Fibroblast of lung (primary cell): ENCODE data around the gene TFG. TPM values are rescaled to one million over a fixed set of nuclear protein-coding genes. Genes with fewer than 3 reads are reported as not detected.

Experiments
- DNase-seq, 2 donors: peaks; one replicate each; pipeline versions ENCODE4 v3.0.0 to v3.0.0-alpha.2; 2010; ENCODE audit warnings: low read depth in 2 of 2
- H2AFZ ChIP-seq: 2 replicates; pipeline ENCODE4 v1.5.1; 2012; ENCODE audit warnings: low read length, control low read depth, inconsistent platforms
- H3K27ac ChIP-seq: 2 replicates; pipeline ENCODE4 v1.5.1; 2011; ENCODE audit warnings: low read length, control low read depth; ENCODE audit not compliant: insufficient read depth
- H3K27me3 ChIP-seq: 2 replicates; pipeline ENCODE4 v1.5.1; 2011; ENCODE audit warnings: mild to moderate bottlenecking, low read length; ENCODE audit not compliant: control insufficient read depth, insufficient read depth
- H3K36me3 ChIP-seq: 2 replicates; pipeline ENCODE4 v1.5.1; 2011; ENCODE audit warnings: low read length; ENCODE audit not compliant: control insufficient read depth, insufficient read depth
- H3K4me1 ChIP-seq: 2 replicates; pipeline ENCODE4 v1.5.1; 2011; ENCODE audit warnings: low read length; ENCODE audit not compliant: control insufficient read depth, insufficient read depth; ENCODE audit errors: extremely low read depth
- H3K4me2 ChIP-seq: 2 replicates; pipeline ENCODE4 v1.5.1; 2011; ENCODE audit warnings: low read length, control low read depth; ENCODE audit not compliant: insufficient read depth; ENCODE audit errors: extremely low read depth
- H3K4me3 ChIP-seq, 4 experiments: fragments of 200-600 bp in 1 of 4; sonication (generic) in 1 of 4; replicated peaks in 1 of 4; 2 replicates each; pipeline ENCODE4 v1.5.1; 2011 to 2016; ENCODE audit warnings: low read length in 4 of 4, low read depth in 3 of 4, mild to moderate bottlenecking in 3 of 4, control low read depth in 2 of 4, inconsistent platforms in 1 of 4, mixed read lengths in 1 of 4; ENCODE audit not compliant: insufficient read depth in 1 of 4; ENCODE audit errors: control extremely low read depth in 1 of 4
- H3K79me2 ChIP-seq: 2 replicates; pipeline ENCODE4 v1.5.1; 2012; ENCODE audit warnings: mild to moderate bottlenecking, low read length, inconsistent platforms; ENCODE audit not compliant: control insufficient read depth, insufficient read depth
- H3K9ac ChIP-seq: 2 replicates; pipeline ENCODE4 v1.5.1; 2011; ENCODE audit warnings: mild to moderate bottlenecking, low read length, control low read depth; ENCODE audit not compliant: insufficient read depth
- H3K9me3 ChIP-seq: 2 replicates; pipeline ENCODE4 v1.5.1; 2012; ENCODE audit warnings: low read depth, low read length; ENCODE audit not compliant: control insufficient read depth, insufficient read depth
- H4K20me1 ChIP-seq: 2 replicates; pipeline ENCODE4 v1.5.1; 2011; ENCODE audit warnings: low read length; ENCODE audit not compliant: control insufficient read depth, insufficient read depth; ENCODE audit errors: extremely low read depth
- CTCF ChIP-seq, 2 donors: IDR thresholded peaks in 1 of 2; conservative IDR thresholded peaks in 1 of 2; 1 replicate in 1 of 2; 2 replicates in 1 of 2; pipeline ENCODE4 v1.5.1; 2011 to 2012; ENCODE audit warnings: low read length in 2 of 2, control low read depth in 1 of 2, inconsistent platforms in 1 of 2, low read depth in 1 of 2, mild to moderate bottlenecking in 1 of 2
- EZH2 ChIP-seq: IDR thresholded peaks from 2 replicates; pipeline ENCODE4 v1.5.1; 2012; ENCODE audit warnings: low read length, control low read depth, mild to moderate bottlenecking; ENCODE audit errors: missing control alignments
- polyA plus RNA-seq, 2 donors: library from polyadenylated mRNA; depleted of rRNA in 1 of 2; stranded (reverse) in 1 of 2; unstranded in 1 of 2; fragments of >200 nt; gene quantifications; 2 replicates each; pipeline ENCODE4 v1.2.1, GENCODE V29; 2011 to 2012; ENCODE audit warnings: missing spikeins in 1 of 2
- total RNA-seq: library from RNA; depleted of rRNA; stranded (reverse); fragments of >200 nt; gene quantifications from 2 replicates; pipeline ENCODE4 v1.2.1, GENCODE V29; 2014

The TFG gene
- total and polyA plus RNA-seq, 2 donors (not counting 1 experiment from before 2014, with no cell fraction given), result 60.6 to 174 TPM

- TF ChIP-seq CTCF (conservative IDR thresholded peaks at IDR 0.05 in 1 of 2, IDR thresholded peaks at IDR 0.05 in 1 of 2; ENCODE audit: low read depth in 1 of 2, low read length in 2 of 2), result no peak
- H4K20me1 ChIP-seq, result no peaks in the 10 kb centered on the region
- H3K4me2 ChIP-seq, result no peak overlapping the region
- H3K27me3 ChIP-seq, result no peaks in the 10 kb centered on the region
- no peak overlapping the region for H3K4me3 ChIP-seq
- no peaks in the 10 kb centered on the region for H3K9me3 ChIP-seq
- no peak overlapping the region for H3K27ac ChIP-seq
- no peak for DNase-seq
- peaks cover 28% of the 10 kb centered on the region for H3K79me2 ChIP-seq
- no peak overlapping the region for H2AFZ ChIP-seq
- H3K4me1 ChIP-seq, result no peaks in the 10 kb centered on the region
- peaks cover 2% of the 10 kb centered on the region for H3K36me3 ChIP-seq
- no peak overlapping the region for H3K9ac ChIP-seq
Observed at GRCh38 chr3:100730524-100730923, 21.2 kb downstream of the TFG start.

GRCh38 chr3:100732435-100732834 lies 23.1 kb downstream of the TFG start:
- H3K9ac ChIP-seq, result no peak overlapping the region

GRCh38 chr3:100737334-100737733 lies 28.0 kb downstream of the TFG start:
- Histone ChIP-seq H3K9ac (no peak overlapping the region), H3K4me1 (no peaks in the 10 kb centered on the region), H3K36me3 (peaks cover 6% of the 10 kb centered on the region), H3K27me3 (no peaks in the 10 kb centered on the region), H3K27ac (no peak overlapping the region), H3K4me2 (no peak overlapping the region), H2AFZ (no peak overlapping the region), H3K9me3 (no peaks in the 10 kb centered on the region), H3K79me2 (peaks cover 10% of the 10 kb centered on the region), H3K4me3 (no peak overlapping the region), H4K20me1 (no peaks in the 10 kb centered on the region)
- DNase-seq, result peak; percentile 22 to 38
- TF ChIP-seq EZH2 (no peak), CTCF (conservative IDR thresholded peaks at IDR 0.05 in 1 of 2, IDR thresholded peaks at IDR 0.05 in 1 of 2; ENCODE audit: low read depth in 1 of 2, low read length in 2 of 2) (peak; percentile 34 to 40)

More at GRCh38 chr3:100732435-100732834, 23.1 kb downstream of the TFG start:
- Histone ChIP-seq H3K27ac (no peak overlapping the region), H3K79me2 (peaks cover 19% of the 10 kb centered on the region), H3K27me3 (no peaks in the 10 kb centered on the region), H3K4me3 (no peak overlapping the region), H3K4me2 (no peak overlapping the region), H4K20me1 (no peaks in the 10 kb centered on the region), H3K9me3 (no peaks in the 10 kb centered on the region), H3K4me1 (no peaks in the 10 kb centered on the region), H2AFZ (no peak overlapping the region), H3K36me3 (peaks cover 4% of the 10 kb centered on the region)
- TF ChIP-seq EZH2 (no peak), CTCF (conservative IDR thresholded peaks at IDR 0.05 in 1 of 2, IDR thresholded peaks at IDR 0.05 in 1 of 2; ENCODE audit: low read depth in 1 of 2, low read length in 2 of 2) (no peak)
- no peak for DNase-seq
